MM.1S (cell line): ENCODE measurements around the gene ACTL7A.

Source experiments
- CTCF ChIP-seq: fragments of 300-600 bp; sonication (generic); IDR thresholded peaks from 2 replicates; pipeline ENCODE4 v1.5.1; 2016; ENCODE audit warnings: antibody characterized with exemption, low read length, mixed read lengths
- EZH2 ChIP-seq: fragments of 300-600 bp; sonication (generic); optimal IDR thresholded peaks from 2 replicates; pipeline ENCODE3; 2017; ENCODE audit warnings: low read depth, mild to moderate bottlenecking, antibody characterized with exemption, low read length, mixed read lengths
- EZH2phosphoT487 ChIP-seq: fragments of 300-600 bp; sonication (generic); IDR thresholded peaks from 2 replicates; pipeline ENCODE4 v1.6.1; 2018; ENCODE audit warnings: antibody characterized with exemption, low read length

DNA sequence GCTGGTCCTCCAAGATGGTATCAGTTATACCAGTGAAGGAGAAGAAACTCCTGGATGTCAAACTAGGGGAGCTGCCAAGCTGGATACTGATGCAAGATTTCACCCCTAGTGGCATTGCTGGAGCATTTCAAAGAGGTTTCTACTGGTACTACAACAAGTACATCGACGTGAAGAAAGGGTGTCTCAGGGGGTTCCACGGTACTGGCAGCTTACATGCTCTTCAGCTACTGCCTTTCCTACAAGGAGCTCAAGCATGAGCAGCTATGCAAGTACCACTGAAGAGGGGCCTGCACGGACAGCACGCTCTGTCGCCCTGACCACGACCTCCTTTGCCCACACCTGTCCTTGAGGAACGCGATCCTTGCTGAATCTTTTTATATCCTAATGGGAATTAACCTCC, 25.7 kb upstream of the ACTL7A start:
- TF ChIP-seq CTCF, result no peak
- TF ChIP-seq EZH2, result no peak
- TF ChIP-seq EZH2phosphoT487, result no peak
